Measurements from ENCODE around the gene SLC6A15.

DNA sequence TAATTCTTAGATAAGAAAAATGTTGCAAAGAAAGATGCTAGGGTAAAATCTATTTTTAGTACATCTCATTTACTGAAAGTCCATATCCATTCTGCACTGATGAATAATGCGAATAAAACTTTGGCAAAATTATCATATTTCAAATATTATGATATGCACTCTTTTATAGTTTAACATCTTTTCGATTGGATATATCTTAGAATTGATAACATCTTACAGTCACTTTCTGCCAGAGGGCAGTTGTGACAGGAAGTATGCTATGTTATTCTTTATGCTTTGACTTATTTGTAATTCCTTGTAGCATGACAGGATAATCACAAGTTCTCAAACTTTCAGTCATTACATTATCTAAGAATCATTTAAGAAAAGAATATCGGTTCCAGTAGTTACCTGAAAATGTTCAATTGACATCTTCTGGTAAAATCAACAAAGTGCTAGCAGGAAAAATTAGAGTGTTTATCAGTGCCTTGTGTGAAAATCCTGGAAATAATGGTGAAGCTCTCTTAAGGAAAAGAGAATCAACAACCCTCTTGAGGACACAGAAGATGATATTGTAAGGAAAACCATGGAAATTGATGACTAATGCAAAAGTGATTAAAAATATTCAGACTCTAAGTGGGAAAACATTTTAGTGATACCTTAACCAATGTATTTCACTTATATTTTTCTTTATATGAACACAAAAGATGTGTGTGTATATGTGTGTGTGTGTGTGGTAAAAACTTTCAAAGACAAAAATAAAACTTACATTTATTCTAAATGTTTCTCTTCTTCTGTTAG lies 95.5 kb downstream of the SLC6A15 start:
- no peak for TF ChIP-seq NFYB (IDR thresholded peaks at IDR 0.05; ENCODE audit: extremely low read depth, insufficient read length)
- no peak for TF ChIP-seq POLR2B (IDR thresholded peaks at IDR 0.05; ENCODE audit: low read depth, partially characterized antibody)
- no peak for TF ChIP-seq HMGN3 (IDR thresholded peaks at IDR 0.05; ENCODE audit: borderline replicate concordance, extremely low read depth, insufficient read length, low read depth, low read length)
- TF ChIP-seq NRF1 (conservative IDR thresholded peaks at IDR 0.05 in 1 of 2, IDR thresholded peaks at IDR 0.05 in 1 of 2): no peak
- TF ChIP-seq ZNF217 (CRISPR knock-in tag; IDR thresholded peaks at IDR 0.05): no peak
- TF ChIP-seq ZNF224 (CRISPR knock-in tag; IDR thresholded peaks at IDR 0.05): no peak
- no peak for TF ChIP-seq KDM4B (IDR thresholded peaks at IDR 0.05; ENCODE audit: borderline replicate concordance in 2 of 2, low read depth in 1 of 2)
- no peak for TF ChIP-seq SNRNP70 (optimal IDR thresholded peaks at IDR 0.05; ENCODE audit: low read depth, low read length)
- no peak for TF ChIP-seq NR3C1 (CRISPR knock-in tag; IDR thresholded peaks at IDR 0.05)
- TF ChIP-seq TBP (optimal IDR thresholded peaks at IDR 0.05; ENCODE audit: low read depth, low read length): no peak
- TF ChIP-seq POLR2A (conservative IDR thresholded peaks at IDR 0.05): no peak
- no peak for TF ChIP-seq FOXP1 (CRISPR knock-in tag; IDR thresholded peaks at IDR 0.05)

Data from K562 (cell line).